NCI-H1436 (cell line): ENCODE results near the gene KDM2A.

Experiments used
- DNase-seq: peaks from one replicate; lab custom pipeline; 2025; lab: John Stamatoyannopoulos, UW

Gene KDM2A

DNA sequence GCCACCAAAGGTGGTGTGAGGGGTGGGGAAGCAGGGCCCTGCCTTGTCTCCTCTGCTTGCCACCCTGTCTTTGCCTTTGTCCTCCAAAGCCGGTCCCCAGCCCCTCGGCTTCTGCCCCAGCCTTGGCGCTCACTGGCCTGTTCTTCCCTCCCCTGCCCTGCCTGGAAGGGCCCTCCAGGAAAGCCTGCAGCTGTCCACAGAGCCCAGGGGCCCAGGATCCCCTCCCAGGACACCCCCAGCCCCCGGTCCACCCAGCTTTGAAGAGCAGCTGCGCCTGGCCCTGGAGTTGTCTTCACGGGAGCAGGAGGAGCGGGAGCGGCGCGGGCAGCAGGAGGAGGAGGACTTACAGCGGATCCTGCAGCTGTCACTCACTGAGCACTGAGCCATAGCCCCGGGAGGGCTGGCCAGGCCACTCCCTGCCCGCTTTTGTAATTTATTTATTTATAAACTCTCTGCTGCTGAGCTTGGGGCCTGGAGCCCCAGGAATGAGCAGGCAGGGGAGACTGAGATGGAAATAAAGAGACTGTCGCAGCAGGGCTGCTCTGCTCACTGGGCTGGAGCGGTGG lies 183.0 kb downstream of the KDM2A start:
- no peak for DNase-seq

DNA sequence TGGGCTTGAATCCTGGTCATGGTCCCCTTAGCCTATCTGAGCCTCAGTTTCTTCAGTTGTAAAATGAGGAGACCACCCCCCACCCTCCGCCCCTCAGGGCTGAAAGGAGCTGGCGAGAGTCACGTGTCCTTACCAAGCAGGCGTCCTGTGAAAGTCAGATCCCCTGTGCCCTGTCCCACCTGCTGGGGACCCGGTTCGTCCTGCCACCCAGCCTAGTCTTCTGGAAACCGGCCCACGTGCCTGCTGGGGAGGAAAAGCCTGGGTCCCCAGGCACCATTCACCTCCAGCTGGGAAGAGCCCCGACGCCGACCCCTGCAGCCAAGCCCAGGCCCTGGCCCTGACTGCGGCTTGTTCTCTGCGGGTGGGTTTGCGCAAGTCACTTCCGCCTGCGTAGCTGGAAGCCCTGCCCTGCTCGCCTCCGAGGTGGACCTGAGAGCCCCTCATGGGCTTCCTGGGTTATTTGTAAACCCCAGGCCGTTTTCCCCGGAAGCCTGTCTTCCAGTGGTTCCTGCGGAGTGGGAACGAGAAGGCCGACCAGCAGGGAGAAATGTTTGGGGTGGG lies 183.6 kb downstream of the KDM2A start:
- no peak for DNase-seq

- DNase-seq, result peak; percentile 18
These were observed 184.2 kb downstream of the KDM2A start, which contains the start of gene SSH3 for GRCh38 chr11:67303132-67303834. Gene SSH3 (plus strand): TSS chr11:67303530. CDS start chr11:67303626, 96 bp downstream.

- DNase-seq, result no peak
These were observed 184.9 kb downstream of the KDM2A start for GRCh38 chr11:67303835-67304411.

GRCh38 chr11:67304511-67305113 lies 185.5 kb downstream of the KDM2A start:
- DNase-seq, result no peak

DNA sequence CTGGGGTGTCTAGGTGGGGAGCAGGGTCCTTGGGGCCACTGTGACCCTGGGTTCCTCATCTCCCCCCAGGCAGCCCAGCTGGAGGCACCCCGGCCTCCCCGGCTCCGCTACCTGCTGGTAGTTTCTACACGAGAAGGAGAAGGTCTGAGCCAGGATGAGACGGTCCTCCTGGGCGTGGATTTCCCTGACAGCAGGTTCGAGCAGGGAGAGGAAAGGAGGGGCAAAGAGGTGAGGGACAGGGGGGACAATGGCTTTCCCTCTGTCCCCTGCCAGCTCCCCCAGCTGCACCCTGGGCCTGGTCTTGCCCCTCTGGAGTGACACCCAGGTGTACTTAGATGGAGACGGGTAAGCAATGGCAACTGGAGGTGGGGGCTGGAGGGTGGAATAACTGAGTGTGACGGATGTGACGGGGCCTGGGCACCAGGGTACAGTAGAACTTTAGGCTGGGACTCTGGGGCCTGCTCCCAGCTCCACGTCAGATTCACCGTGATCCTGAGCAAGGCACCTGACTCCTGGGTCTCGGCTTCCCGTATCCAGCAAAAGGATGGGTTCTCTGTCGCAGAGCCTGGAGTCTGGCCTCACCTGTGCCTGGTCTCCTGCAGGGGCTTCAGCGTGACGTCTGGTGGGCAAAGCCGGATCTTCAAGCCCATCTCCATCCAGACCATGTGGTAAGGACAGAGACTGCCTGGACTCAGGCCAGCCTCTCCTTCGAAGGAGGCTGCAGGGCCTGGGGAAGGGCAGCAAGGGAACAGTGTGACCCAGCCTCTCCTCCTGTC lies 187.9 kb downstream of the KDM2A start:
- DNase-seq, result no peak

GRCh38 chr11:67307545-67308001 lies 188.5 kb downstream of the KDM2A start:
- no peak for DNase-seq
